Measurements from ENCODE around the gene RIOK3.
"Not testable (repeated sequence)": the region's sequence is repeated elsewhere in the genome, so short reads cannot be mapped to it uniquely, and the experiment has no call there.

RIOK3 gene

DNA sequence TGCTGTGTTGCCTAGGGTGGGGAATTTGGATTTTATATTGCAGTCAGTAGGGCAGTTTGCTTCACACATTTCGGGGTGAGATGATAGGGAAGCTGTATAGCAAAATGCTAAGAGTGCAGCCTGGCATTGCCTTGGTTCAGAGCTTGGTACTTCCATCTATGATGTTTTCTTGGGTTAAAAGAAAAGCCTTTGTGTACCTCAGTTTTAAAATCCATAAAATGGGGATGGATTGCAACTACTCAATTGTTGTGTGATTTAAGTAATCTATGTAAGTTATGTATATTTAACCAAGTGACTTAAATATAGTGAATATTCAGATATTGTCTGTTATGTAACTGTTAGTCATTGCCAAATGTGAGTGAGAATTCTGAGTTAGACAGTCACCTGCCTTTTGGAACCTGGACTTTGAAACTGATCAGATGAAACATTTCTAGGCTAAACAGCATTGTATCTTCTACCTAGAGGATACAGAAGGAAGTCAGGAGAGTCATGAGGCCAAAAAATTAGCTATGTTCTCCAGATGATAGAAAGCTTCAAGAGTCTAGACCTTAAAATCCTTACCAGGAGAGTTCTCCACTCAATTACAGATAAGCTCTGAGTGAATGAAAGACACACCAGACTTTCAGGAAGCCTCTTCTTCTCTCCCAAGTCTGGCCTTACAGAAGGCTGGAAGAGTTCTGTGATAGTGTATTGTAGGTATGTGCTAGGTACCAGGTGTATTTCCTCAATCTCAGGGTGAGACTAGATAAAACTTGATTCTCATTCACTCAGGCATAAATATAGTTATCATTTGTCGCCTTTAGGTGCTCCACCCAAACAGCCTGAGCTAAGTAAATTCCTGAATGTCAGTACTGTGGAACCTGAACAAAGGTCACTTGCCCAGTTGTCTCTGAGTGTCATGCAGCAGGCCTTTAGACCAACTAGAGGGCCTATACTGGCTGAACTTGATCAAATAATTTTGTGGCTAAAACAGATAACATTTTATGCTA lies 7.5 kb downstream of the RIOK3 start:
- Histone ChIP-seq H3K36me3 (replicated peaks) (peaks cover 38% of the 10 kb centered on the region), H3K27me3 (ENCODE audit: low read depth) (no peaks in the 10 kb centered on the region), H3K9me3 (no peaks in the 10 kb centered on the region), H3K4me1 (no peaks in the 10 kb centered on the region; the same call in 1 of the 2 replicates), H3K4me3 (no peak overlapping the region)
- no peak for DNase-seq (ENCODE audit: low spot score in 2 of 2)
- in situ Hi-C loops (cut with MboI; ENCODE audit: low sequenced_read_pairs), result no loop called here

DNA sequence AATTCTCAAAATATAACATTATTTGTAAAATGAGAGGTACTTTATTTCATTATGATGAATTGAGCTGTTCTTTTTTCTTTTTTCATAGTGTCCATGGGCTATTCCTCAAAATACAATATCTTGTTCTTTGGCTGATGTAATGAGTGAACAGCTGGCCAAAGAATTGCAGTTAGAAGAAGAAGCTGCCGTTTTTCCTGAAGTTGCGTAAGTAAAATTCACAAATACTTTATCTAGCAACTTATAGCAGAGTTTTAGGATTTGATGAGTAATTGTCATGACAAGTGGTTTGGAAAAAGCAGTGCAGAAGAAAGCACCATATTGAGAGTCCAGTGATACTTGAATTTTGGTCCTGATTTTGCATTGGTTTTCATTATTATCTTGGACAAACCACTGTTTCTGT lies 9.8 kb downstream of the RIOK3 start:
- no peaks in the 10 kb centered on the region for H3K9me3 ChIP-seq
- peaks cover 52% of the 10 kb centered on the region for H3K36me3 ChIP-seq (replicated peaks)
- DNase-seq (ENCODE audit: low spot score in 2 of 2), result no peak
- in situ Hi-C loops (cut with MboI; ENCODE audit: low sequenced_read_pairs), result no loop called here
- H3K27me3 ChIP-seq (ENCODE audit: low read depth), result no peaks in the 10 kb centered on the region
- H3K4me3 ChIP-seq, result no peak overlapping the region
- H3K4me1 ChIP-seq, result no peaks in the 10 kb centered on the region

DNA sequence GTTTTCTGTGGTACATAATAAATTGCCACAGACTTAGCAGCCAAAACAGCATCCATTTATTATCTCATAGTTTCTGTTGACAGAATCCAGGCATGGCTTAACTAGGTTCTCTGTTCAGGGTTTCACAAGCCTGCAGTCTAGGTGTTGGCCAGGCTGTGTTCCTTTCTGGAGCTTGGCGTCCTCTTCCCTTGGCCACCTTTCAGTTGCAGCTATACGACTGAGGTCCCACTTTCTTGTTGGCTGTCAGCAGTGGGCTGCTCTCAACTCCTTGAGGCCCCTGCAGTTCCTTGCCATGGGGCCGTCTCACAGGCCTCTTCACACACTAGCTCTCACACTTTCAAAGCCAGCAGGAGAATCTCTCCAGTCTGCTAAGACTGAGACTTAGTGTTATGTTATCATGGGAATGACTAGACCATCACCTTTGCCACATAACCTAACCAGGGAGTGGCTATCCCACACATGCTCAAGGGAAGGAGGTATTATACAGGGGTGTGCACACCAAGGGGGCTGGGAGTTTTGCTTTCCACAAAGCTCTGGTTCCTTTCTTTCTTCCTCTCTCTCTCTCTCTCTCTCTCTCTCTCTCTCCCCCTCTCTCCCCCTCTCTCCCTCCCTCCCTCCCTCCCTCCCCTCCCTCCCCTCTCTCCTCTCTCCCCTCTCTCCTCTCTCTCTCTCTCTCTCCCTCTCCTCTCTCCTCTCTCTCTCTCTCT lies 15.8 kb downstream of the RIOK3 start:
- peaks cover 77% of the 10 kb centered on the region for H3K36me3 ChIP-seq (replicated peaks)
- H3K27me3 ChIP-seq (ENCODE audit: low read depth), result no peaks in the 10 kb centered on the region
- in situ Hi-C loops (cut with MboI; ENCODE audit: low sequenced_read_pairs), result no loop called here
- no peaks in the 10 kb centered on the region for H3K4me1 ChIP-seq
- H3K9me3 ChIP-seq, result no peaks in the 10 kb centered on the region
- DNase-seq (ENCODE audit: low spot score in 2 of 2), result no peak
- no peak overlapping the region for H3K4me3 ChIP-seq

DNA sequence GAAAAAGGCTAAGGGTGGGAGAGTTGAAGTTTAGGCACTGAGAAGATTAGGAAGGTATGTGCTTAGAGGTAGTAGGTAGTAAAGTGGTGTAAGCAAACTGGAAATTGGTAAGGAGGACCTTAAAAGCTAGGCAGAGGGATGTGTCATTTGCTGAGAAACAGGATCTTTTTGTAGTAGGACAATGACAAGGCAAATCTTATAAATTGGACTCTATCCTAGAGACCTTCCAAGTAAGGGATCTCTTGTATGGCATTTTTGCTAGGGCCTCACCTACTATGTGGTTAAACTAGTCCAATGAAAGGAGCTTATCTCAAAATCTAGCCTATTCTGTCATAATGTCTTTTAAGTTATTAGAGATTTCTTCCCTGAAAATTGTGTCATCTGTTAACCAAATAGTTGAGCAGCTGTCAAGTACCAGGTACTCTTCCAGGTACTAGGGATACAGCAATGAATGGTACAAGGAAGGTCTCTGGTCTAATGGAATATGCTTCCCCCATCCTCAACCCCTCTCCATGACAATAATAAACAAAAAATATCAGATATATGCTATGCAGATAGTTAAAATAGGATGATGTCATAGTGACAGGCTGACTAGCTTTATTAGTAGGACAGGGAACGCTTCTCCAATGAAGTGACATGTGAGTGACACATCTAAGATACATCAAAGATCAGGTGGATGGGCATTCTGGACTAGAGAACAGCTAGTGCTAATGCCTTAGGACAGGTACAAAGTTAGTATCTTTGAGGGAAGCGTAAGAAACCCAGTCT lies 17.7 kb downstream of the RIOK3 start:
- Histone ChIP-seq H3K4me1 (no peaks in the 10 kb centered on the region), H3K36me3 (replicated peaks) (peaks cover 73% of the 10 kb centered on the region), H3K27me3 (ENCODE audit: low read depth) (no peaks in the 10 kb centered on the region), H3K9me3 (no peaks in the 10 kb centered on the region), H3K4me3 (no peak overlapping the region)
- in situ Hi-C loops (cut with MboI; ENCODE audit: low sequenced_read_pairs), result no loop called here
- no peak for DNase-seq (ENCODE audit: low spot score in 2 of 2)

DNA sequence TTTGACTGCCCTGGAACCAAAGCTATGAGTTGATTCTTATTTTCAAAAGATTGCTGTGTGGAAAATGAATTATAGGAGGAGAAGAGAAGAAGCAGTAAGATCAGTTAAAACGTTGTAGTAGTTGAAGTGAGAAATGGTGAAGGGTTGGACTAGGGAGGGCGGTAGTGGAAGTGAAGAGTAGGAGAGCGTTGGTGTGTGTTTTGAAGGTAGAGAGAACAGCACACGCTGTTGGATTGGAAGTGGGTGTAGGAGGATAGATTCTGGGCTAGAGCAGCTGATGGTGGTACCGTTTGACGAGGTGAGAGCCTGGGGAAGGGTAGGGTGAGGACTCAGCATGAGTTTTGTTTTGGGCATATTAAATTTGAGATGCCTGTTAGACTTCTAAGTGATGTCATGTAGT lies 18.4 kb downstream of the RIOK3 start:
- H3K36me3 ChIP-seq (replicated peaks), result peaks cover 76% of the 10 kb centered on the region

DNA sequence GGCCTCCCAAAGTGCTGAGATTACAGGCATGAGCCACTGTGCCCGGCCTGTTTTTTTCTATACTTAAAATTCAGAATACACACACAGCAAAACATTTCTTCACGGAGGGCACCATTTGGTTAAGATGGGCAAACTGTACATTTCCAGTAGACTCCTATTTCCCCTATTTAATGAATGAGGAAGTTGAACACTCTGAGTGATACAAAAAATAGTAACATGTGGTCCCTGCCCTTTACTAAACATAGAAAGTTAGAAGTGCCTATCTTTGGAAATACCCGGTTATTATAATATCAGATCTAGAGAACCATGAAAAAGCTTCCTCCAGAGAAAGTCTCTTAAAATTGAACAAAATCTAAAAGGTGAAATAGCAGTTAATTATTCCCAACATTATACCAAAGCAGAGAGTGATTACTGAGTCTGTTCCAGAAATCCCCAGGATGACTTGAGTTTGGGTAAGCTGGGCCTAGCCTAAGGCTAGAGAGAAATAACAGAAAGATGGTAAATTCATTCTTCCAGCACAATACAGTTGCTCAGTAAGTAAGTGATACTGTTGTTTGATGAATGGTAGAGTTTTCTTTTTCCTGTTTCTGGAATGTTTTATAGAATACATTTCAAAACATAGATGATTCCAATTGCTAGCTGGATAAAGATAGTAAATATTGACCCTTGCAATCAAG lies 26.9 kb downstream of the RIOK3 start:
- peaks cover 57% of the 10 kb centered on the region for H3K36me3 ChIP-seq (replicated peaks)
- H3K27me3 ChIP-seq (ENCODE audit: low read depth), result no peaks in the 10 kb centered on the region
- in situ Hi-C loops (cut with MboI; ENCODE audit: low sequenced_read_pairs), result no loop called here
- no peak overlapping the region for H3K4me3 ChIP-seq
- H3K4me1 ChIP-seq, result no peaks in the 10 kb centered on the region
- H3K9me3 ChIP-seq, result no peaks in the 10 kb centered on the region
- no peak for DNase-seq (ENCODE audit: low spot score in 2 of 2)

More for the DNA sequence above, 18.4 kb downstream of the RIOK3 start:
- Histone ChIP-seq H3K27me3 (ENCODE audit: low read depth) (no peaks in the 10 kb centered on the region), H3K9me3 (no peaks in the 10 kb centered on the region), H3K4me1 (no peaks in the 10 kb centered on the region), H3K4me3 (no peak overlapping the region)
- no peak for DNase-seq (ENCODE audit: low spot score in 2 of 2)
- in situ Hi-C loops (cut with MboI; ENCODE audit: low sequenced_read_pairs), result no loop called here

DNA sequence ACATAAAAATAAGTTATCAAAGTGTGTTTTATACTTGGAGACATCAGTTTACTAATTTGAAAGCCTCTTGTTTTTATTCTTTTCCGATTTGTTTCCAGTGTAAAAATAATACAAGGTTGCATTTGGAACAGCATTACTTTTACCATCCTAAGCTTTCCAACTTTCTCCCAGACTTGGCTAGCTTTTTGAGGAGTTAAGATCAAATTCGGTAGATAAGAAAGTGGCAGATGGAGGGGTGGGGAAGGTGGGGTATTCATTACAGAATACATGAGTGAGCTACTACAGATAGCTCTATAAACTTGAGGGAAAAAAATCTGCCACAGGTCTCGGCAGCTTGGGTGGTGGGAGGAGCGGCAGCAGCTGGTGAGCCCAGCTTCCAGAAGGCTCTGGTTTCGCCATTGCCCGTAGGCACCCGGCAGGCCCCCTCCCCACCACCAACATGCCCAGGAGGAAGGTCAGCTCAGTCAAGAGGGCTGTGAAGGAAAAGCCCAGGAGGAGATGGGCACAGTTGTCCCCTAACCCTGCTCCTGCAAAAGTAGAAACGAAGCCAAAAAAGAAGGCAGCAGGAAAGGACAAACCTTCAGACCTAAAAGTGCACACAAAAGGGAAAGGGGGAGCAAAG lies 31.6 kb downstream of the RIOK3 start:
- Histone ChIP-seq H3K27me3 (ENCODE audit: low read depth) (no peaks in the 10 kb centered on the region), H3K4me1 (peaks cover 4% of the 10 kb centered on the region; the same call in 1 of the 2 replicates), H3K4me3 (no peak overlapping the region), H3K36me3 (replicated peaks) (peaks cover 21% of the 10 kb centered on the region), H3K9me3 (no peaks in the 10 kb centered on the region)
- in situ Hi-C loops (cut with MboI; ENCODE audit: low sequenced_read_pairs), result no loop called here
- no peak for DNase-seq (ENCODE audit: low spot score in 2 of 2)

DNA sequence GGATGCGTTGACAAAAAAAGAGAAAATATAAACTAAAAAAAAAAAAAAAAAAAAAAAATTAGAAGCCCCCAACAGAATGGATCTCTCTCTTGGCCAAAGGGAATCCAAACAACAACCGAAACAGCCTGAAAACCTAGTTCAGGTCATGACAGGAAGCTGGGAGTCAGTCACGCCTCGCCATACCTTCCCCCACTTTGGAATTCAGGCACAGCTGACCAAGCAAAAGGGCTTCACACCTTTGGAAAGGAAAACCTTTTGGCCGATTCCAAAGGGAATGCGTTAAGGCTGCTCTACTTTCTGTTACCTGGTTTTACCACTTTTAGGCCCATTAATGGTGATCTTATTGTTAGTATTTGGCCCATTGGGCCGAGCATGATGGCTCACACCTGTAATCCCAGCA lies 32.3 kb downstream of the RIOK3 start:
- Histone ChIP-seq H3K4me3 (no peak overlapping the region), H3K9me3 (no peaks in the 10 kb centered on the region; the same call in 1 of the 2 replicates), H3K27me3 (ENCODE audit: low read depth) (no peaks in the 10 kb centered on the region), H3K4me1 (peaks cover 4% of the 10 kb centered on the region; the same call in 1 of the 2 replicates), H3K36me3 (replicated peaks) (peaks cover 14% of the 10 kb centered on the region)
- in situ Hi-C loops (cut with MboI; ENCODE audit: low sequenced_read_pairs), result no loop called here
- DNase-seq (ENCODE audit: low spot score in 2 of 2), result no peak

DNA sequence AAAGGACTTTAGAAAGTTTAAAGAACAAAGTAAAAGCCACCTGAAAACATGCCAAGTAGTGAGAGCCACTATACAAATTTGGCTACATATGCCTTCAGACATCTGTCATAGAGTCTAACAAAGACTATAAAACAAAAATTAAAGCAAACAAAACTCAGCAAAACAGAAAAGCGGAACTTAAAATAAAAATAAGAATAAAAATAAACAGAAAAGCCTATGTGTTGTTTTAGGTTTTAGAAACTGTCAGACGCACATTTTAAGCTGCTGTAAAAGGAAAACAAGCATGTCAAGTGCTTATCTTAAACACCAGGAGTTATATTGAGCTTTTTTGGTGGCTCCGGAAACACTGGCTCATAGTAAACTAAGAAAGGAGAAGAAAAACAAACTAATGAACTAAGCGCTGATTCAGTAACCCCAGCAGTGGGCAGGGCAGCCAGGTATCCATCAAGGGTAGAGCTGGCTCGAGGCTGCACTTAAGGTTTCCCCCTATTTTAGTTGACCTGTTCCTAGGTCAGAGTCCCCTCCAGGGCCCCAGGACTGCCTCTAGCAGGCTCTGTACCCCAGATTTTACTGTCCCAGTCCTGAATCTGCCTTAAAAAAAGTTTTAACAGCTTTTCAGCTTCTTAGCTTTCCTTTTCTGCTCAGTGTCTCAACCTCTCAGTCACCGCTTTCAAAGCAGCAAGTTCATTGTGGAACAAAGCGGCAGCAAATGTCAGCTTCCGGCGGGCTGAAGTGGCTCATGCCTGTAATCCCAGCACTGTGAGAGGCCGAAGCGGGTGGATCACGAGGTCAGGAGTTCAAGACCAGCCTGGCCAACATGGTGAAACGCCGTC lies 34.9 kb downstream of the RIOK3 start:
- H3K4me3 ChIP-seq, result no peak overlapping the region

DNA sequence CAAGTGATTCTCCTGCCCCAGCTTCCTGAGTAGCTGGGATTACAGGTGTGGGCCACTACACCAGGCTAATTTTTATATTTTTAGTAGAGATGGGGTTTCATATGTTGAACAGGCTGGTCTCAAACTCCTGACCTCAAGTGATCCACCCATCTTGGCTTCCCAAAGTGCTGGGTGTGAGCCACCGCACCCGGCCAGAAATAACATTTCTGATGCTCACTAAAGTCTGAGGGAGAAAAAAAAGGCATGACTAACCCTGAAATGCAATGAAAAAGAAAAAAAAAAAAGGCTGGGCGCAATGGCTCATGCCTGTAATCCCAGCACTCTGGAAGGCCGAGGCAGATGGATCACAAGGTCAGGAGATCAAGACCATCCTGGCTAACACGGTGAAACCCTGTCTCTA lies 36.5 kb downstream of the RIOK3 start:
- H3K4me1 ChIP-seq; H3K27me3 ChIP-seq (ENCODE audit: low read depth); H3K9me3 ChIP-seq; H3K4me3 ChIP-seq; DNase-seq (ENCODE audit: low spot score in 2 of 2); in situ Hi-C loops (cut with MboI; ENCODE audit: low sequenced_read_pairs); H3K36me3 ChIP-seq (replicated peaks): not testable (repeated sequence)

More for the DNA sequence above, 34.9 kb downstream of the RIOK3 start:
- no peak for DNase-seq (ENCODE audit: low spot score in 2 of 2)
- in situ Hi-C loops (cut with MboI; ENCODE audit: low sequenced_read_pairs), result no loop called here
- no peaks in the 10 kb centered on the region for H3K36me3 ChIP-seq (replicated peaks)
- H3K4me1 ChIP-seq, result peaks cover 4% of the 10 kb centered on the region; the same call in 1 of the 2 replicates
- H3K9me3 ChIP-seq, result peaks cover 5% of the 10 kb centered on the region
- H3K27me3 ChIP-seq (ENCODE audit: low read depth), result no peaks in the 10 kb centered on the region

DNA sequence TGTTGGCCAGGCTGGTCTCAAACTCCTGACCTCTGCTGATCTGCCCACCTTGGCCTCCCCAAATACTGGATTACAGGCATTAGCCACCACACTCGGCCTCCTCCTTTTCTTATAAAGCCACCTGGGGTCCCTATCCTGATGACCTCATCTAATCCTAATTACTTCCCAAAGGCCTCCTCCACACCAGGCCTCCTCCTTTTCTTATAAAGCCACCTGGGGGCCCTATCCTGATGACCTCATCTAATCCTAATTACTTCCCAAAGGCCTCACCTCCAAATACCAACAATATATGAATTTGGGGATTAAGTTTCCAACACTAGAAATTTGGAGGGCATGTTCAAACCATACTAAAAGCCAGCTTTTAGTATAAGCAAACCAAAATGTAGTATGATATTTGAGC lies 40.6 kb downstream of the RIOK3 start:
- DNase-seq (ENCODE audit: low spot score in 2 of 2), result no peak
- H3K27me3 ChIP-seq (ENCODE audit: low read depth), result no peaks in the 10 kb centered on the region
- no peak overlapping the region for H3K4me3 ChIP-seq
- H3K36me3 ChIP-seq (replicated peaks), result no peaks in the 10 kb centered on the region
- in situ Hi-C loops (cut with MboI; ENCODE audit: low sequenced_read_pairs), result no loop called here
- peaks cover 7% of the 10 kb centered on the region for H3K9me3 ChIP-seq
- no peaks in the 10 kb centered on the region for H3K4me1 ChIP-seq

DNA sequence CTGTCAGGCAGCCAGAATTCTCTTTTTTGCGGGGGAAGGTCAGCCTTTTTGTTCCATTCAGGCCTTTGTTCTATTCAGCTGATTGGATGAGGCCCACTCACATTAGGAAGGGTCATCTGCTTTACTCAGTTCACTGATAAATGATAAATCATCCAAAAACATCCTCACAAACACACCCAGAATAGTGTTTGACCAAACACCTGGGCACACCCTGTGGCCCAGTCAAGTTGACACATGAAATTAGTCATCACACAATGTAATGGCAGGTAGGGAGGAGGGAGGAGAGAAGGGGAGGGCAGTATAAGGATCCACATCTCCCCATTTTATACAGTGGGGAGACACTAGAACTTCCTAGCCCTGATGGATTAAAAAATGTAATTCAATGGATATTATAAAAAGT lies 41.9 kb downstream of the RIOK3 start:
- Histone ChIP-seq H3K4me3 (no peak overlapping the region), H3K27me3 (ENCODE audit: low read depth) (no peaks in the 10 kb centered on the region), H3K4me1 (no peaks in the 10 kb centered on the region), H3K36me3 (replicated peaks) (no peaks in the 10 kb centered on the region), H3K9me3 (peaks cover 7% of the 10 kb centered on the region)
- no peak for DNase-seq (ENCODE audit: low spot score in 2 of 2)
- in situ Hi-C loops (cut with MboI; ENCODE audit: low sequenced_read_pairs), result no loop called here

Data from HAP-1 (cell line).